Transverse colon (tissue), 4 donors: Measurements from ENCODE around the gene C2CD4B. TPM values are rescaled to one million over a fixed set of nuclear protein-coding genes. Genes with fewer than 3 reads are reported as not detected.
A peak's percentile ranks its signal among the peaks of the same experiment; 100 is the strongest.

Source experiments
- DNase-seq: peaks from one replicate; pipeline ENCODE4 v3.0.0-alpha.2; 2019
- H3K27ac ChIP-seq, 4 donors: fragments of 200-600 bp; sonication (generic); 2 replicates each; pipeline ENCODE4 v1.5.1; 2016 to 2018; ENCODE audit warnings: inconsistent platforms in 4 of 4
- H3K27me3 ChIP-seq: fragments of 200-600 bp; sonication (generic); 2 replicates; pipeline ENCODE4 v1.5.1; 2017; ENCODE audit warnings: inconsistent platforms
- H3K36me3 ChIP-seq, 4 donors: fragments of 200-600 bp; sonication (generic); 2 replicates each; pipeline ENCODE4 v1.5.1; 2017 to 2019; ENCODE audit warnings: inconsistent platforms in 4 of 4
- H3K4me1 ChIP-seq, 4 donors: fragments of 200-600 bp; sonication (generic); 2 replicates each; pipeline ENCODE4 v1.5.1; 2017 to 2020; ENCODE audit warnings: inconsistent platforms in 4 of 4
- H3K4me3 ChIP-seq, 4 donors: fragments of 200-600 bp; sonication (generic); 1 replicate in 1 of 4; 2 replicates in 3 of 4; pipeline versions ENCODE4 v1.5.1 to v1.6.1; 2017 to 2019; ENCODE audit warnings: inconsistent platforms in 4 of 4
- H3K9me3 ChIP-seq, 2 donors: fragments of 200-600 bp; sonication (generic); 2 replicates each; pipeline ENCODE4 v1.5.1; 2017 to 2019; ENCODE audit warnings: inconsistent platforms in 2 of 2
- EP300 ChIP-seq: sonication (generic); formaldehyde crosslinking; IDR thresholded peaks from one replicate; pipeline ENCODE4 v1.6.1; 2017; ENCODE audit warnings: antibody characterized with exemption, low read depth
- POLR2A ChIP-seq: fragments of 450-650 bp; IDR thresholded peaks from one replicate; pipeline ENCODE4 v1.6.1; 2016; ENCODE audit warnings: antibody characterized with exemption, mild to moderate bottlenecking, moderate library complexity
- POLR2AphosphoS5 ChIP-seq, 3 donors: sonication (generic); formaldehyde crosslinking; IDR thresholded peaks; one replicate each; pipeline ENCODE4 v1.6.1; 2016; ENCODE audit warnings: antibody characterized with exemption in 3 of 3
- WGBS, 2 donors: methylation state at CpG; one replicate each; pipeline ENCODE4 v1.1.5; 2018; ENCODE audit warnings: low coverage in 1 of 2; 5-methylcytosine and 5-hydroxymethylcytosine counted together
- in situ Hi-C, 4 donors: fragments of 200-750 bp; cut with MboI; loops; one replicate each; pipeline versions ENCODE4 v1.15.0 to v1.15.1; 2017; ENCODE audit warnings: low sequenced_read_pairs in 3 of 4, low pct_ligation_motif_present in 1 of 4, low pct_unique_long_range_greater_than_20kb in 1 of 4
- intact Hi-C: fragments of 100-400 bp; cut with DNase I; formaldehyde crosslinking; loops from one replicate; pipeline ENCODE4 v1.15.1; 2023; ENCODE audit warnings: low total_unique reads
- total RNA-seq, 4 donors: library from RNA; depleted of rRNA; stranded (reverse); fragments of >200 nt; gene quantifications; one replicate each; pipeline ENCODE4 v1.1.0, GENCODE V29; 2016
- TF ChIP-seq, protein P1 (sequence below), 5 experiments: fragments of 200-600 bp in 3 of 5; fragments of 450-650 bp in 2 of 5; sonication (generic) in 3 of 5; IDR thresholded peaks; 1 replicate in 2 of 5; 2 replicates in 3 of 5; pipeline ENCODE4 v1.5.1; 2016 to 2017; ENCODE audit warnings: antibody characterized with exemption in 5 of 5, inconsistent platforms in 3 of 5, mild to moderate bottlenecking in 2 of 5, moderate library complexity in 1 of 5

C2CD4B gene
- total RNA-seq, 4 donors from 2014 or later = 2.5 to 29.9 (median 2.7) TPM; not detected in 1

GRCh38 chr15:62147149-62147548 is 17.9 kb downstream of the C2CD4B start:
- no peaks in the 10 kb centered on the region for H3K36me3 ChIP-seq
- DNase-seq = no peak
- WGBS, 2 donors = 33 to 85% methylated on average over 1 to 3 of the region's 3 CpGs
- TF ChIP-seq, protein P1, sequence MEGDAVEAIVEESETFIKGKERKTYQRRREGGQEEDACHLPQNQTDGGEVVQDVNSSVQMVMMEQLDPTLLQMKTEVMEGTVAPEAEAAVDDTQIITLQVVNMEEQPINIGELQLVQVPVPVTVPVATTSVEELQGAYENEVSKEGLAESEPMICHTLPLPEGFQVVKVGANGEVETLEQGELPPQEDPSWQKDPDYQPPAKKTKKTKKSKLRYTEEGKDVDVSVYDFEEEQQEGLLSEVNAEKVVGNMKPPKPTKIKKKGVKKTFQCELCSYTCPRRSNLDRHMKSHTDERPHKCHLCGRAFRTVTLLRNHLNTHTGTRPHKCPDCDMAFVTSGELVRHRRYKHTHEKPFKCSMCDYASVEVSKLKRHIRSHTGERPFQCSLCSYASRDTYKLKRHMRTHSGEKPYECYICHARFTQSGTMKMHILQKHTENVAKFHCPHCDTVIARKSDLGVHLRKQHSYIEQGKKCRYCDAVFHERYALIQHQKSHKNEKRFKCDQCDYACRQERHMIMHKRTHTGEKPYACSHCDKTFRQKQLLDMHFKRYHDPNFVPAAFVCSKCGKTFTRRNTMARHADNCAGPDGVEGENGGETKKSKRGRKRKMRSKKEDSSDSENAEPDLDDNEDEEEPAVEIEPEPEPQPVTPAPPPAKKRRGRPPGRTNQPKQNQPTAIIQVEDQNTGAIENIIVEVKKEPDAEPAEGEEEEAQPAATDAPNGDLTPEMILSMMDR (IDR thresholded peaks at IDR 0.05) = no peak
- TF ChIP-seq POLR2A (no peak), POLR2AphosphoS5 (IDR thresholded peaks at IDR 0.05) (no peak), EP300 (no peak)
- in situ Hi-C loops = no loop called here
- H3K27me3 ChIP-seq = no peaks in the 10 kb centered on the region
- H3K27ac ChIP-seq = no peak overlapping the region
- intact Hi-C loops = no loop called here
- no peak overlapping the region for H3K4me3 ChIP-seq
- H3K9me3 ChIP-seq = no peaks in the 10 kb centered on the region
- peaks cover 0 to 7% (median 2%) of the 10 kb centered on the region in 4 donors for H3K4me1 ChIP-seq

DNA sequence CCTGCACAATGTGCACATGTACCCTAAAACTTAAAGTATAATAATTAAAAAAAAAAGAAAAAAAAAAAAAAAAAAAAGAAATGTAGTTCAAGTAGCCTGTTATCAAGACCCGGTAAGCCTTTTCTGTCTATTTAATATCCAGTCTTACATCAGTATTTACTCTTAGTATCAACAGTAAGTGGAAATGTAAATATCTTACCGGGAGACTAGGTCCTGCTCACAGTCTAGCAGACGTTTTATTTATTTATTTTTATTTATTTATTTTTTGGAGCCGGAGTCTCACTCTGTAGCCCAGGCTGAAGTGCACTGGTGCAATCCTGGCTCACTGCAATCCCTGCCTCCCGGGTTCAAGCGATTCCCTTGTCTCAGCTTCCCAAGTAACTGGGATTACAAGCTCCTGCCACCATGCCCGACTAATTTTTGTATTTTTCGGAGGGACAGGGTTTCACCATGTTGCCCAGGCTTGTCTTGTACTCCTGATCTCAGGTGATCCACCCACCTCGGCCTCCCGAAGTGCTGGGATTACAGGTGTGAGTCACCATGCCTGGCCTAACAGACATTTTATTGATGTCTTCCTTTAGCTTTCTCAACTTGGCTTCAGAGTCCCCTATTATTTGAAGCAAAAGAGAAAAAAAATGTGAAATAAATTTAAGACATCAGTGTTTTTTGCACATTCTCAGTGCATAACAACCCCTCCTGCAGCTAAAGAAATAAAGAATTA is 19.9 kb downstream of the C2CD4B start:
- no peak overlapping the region for H3K27ac ChIP-seq
- H3K27me3 ChIP-seq = no peaks in the 10 kb centered on the region
- no peak for TF ChIP-seq EP300
- TF ChIP-seq, protein P1 (IDR thresholded peaks at IDR 0.05) = no peak
- no peak for TF ChIP-seq POLR2A
- no peak for TF ChIP-seq POLR2AphosphoS5 (IDR thresholded peaks at IDR 0.05)
- H3K9me3 ChIP-seq = no peaks in the 10 kb centered on the region
- no peak overlapping the region for H3K4me3 ChIP-seq
- in situ Hi-C loops (no loop called here), intact Hi-C loops (no loop called here)
- 57 to 63% methylated on average over 8 to 10 of the region's 10 CpGs for WGBS, 2 donors
- peaks cover 0 to 20% (median 7%) of the 10 kb centered on the region in 4 donors for H3K4me1 ChIP-seq
- no peaks in the 10 kb centered on the region for H3K36me3 ChIP-seq
- DNase-seq = no peak

GRCh38 chr15:62142736-62143135 is 22.3 kb downstream of the C2CD4B start:
- Histone ChIP-seq H3K27me3 (no peaks in the 10 kb centered on the region), H3K27ac (peak overlapping the region; percentile 50 to 78 (median 63)), H3K4me1 (peaks cover 0 to 25% (median 8%) of the 10 kb centered on the region in 4 donors), H3K9me3 (no peaks in the 10 kb centered on the region), H3K4me3 (no peak overlapping the region), H3K36me3 (no peaks in the 10 kb centered on the region)
- TF ChIP-seq, protein P1 (IDR thresholded peaks at IDR 0.05) = peak in 4 of 5 experiments; percentile 16 to 32 (median 24)
- no peak for TF ChIP-seq POLR2A
- in situ Hi-C loops = no loop called here
- WGBS, 2 donors = 49 to 54% methylated on average over 3 of the region's 3 CpGs
- intact Hi-C loops = no loop called here
- DNase-seq = no peak

DNA sequence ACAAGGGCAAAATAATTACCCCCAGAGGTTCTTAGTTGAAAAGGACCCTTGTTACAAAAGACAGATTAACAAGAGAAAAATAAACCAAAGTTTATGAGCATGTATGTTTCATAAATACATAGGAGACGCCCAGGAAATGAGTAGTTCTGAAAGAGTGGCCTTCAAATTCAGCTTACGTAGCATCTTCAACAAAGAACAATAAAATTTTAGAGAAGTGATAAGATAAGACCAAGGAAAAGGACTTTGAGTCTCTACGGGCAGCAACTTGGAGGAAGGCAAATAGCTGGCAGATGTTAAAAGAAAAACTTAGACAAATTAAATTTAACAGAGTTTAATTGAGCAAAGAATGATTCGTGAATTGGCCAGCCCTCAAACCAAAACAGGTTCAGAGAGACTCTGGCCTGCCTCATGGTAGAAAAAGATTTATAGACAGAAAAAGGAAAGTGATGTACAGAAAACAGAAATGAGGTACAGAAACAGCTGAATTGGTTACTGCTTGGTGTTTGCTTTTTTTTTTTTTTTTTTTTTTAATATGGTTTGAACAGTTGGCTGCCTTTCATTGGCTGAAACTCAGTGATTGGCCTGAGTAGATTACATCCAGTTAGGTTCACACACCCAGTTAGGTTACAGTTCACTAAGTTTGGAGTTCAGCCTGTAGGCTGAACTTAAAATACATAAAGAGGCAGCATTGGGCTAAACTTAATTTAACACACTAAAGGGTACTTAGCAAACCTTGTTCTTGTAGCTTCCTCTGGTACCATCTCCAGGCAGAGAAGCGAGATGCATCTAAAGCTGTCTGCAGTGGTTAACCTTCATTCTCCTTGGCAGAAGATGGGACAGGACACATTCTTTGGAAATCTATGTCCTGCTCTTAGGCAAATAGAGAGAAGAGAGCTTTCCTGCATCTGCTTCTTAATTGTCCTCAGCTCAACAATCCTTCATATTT is 23.2 kb downstream of the C2CD4B start:
- Histone ChIP-seq H3K36me3 (no peaks in the 10 kb centered on the region), H3K27me3 (no peaks in the 10 kb centered on the region), H3K4me1 (peaks cover 0 to 29% (median 11%) of the 10 kb centered on the region in 4 donors), H3K9me3 (no peaks in the 10 kb centered on the region), H3K27ac (peak overlapping the region; percentile 50 to 78 (median 63)), H3K4me3 (no peak overlapping the region)
- WGBS, 2 donors = 38 to 42% methylated on average over 5 of the region's 5 CpGs
- in situ Hi-C loops = no loop called here
- intact Hi-C loops = no loop called here
- TF ChIP-seq POLR2AphosphoS5 (IDR thresholded peaks at IDR 0.05) (peak in 1 of 3 donors; percentile 52), EP300 (no peak), POLR2A (no peak)
- TF ChIP-seq, protein P1 (IDR thresholded peaks at IDR 0.05) = no peak
- no peak for DNase-seq
